COR-L47 (cell line): Measurements from ENCODE around the gene OLFM1.
"Not testable (repeated sequence)": the region's sequence is repeated elsewhere in the genome, so short reads cannot be mapped to it uniquely, and the experiment has no call there.

Experiments used
- DNase-seq: peaks from one replicate; lab custom pipeline; 2025; lab: John Stamatoyannopoulos, UW

Gene OLFM1

GRCh38 chr9:135060461-135061116 is 26.9 kb upstream of the OLFM1 start:
- no peak for DNase-seq

GRCh38 chr9:135061441-135061840 is 26.0 kb upstream of the OLFM1 start:
- DNase-seq, result no peak

GRCh38 chr9:135062254-135062653 is 25.2 kb upstream of the OLFM1 start:
- DNase-seq, result no peak

GRCh38 chr9:135063466-135063865 is 24.0 kb upstream of the OLFM1 start:
- DNase-seq, result not testable (repeated sequence)

GRCh38 chr9:135063888-135064287 is 23.6 kb upstream of the OLFM1 start:
- not testable (repeated sequence) for DNase-seq

GRCh38 chr9:135065151-135065550 is 22.3 kb upstream of the OLFM1 start:
- no peak for DNase-seq

- no peak for DNase-seq
Measured at GRCh38 chr9:135065804-135066203, 21.7 kb upstream of the OLFM1 start.

- DNase-seq, result no peak
Measured at GRCh38 chr9:135066291-135066690, 21.2 kb upstream of the OLFM1 start.

GRCh38 chr9:135067096-135067710 is 20.3 kb upstream of the OLFM1 start:
- no peak for DNase-seq

- DNase-seq, result no peak
Measured at GRCh38 chr9:135068776-135069415, 18.6 kb upstream of the OLFM1 start.

GRCh38 chr9:135069558-135070197 is 17.8 kb upstream of the OLFM1 start:
- DNase-seq, result no peak

GRCh38 chr9:135070198-135070951 is 17.1 kb upstream of the OLFM1 start:
- DNase-seq, result peak; percentile 6

- no peak for DNase-seq
Measured at GRCh38 chr9:135070964-135071735, 16.3 kb upstream of the OLFM1 start.

GRCh38 chr9:135073081-135073740 is 14.3 kb upstream of the OLFM1 start:
- DNase-seq, result no peak

GRCh38 chr9:135073741-135074305 is 13.6 kb upstream of the OLFM1 start:
- no peak for DNase-seq

- no peak for DNase-seq
Measured at GRCh38 chr9:135074354-135075233, 12.9 kb upstream of the OLFM1 start.

- no peak for DNase-seq
Measured at GRCh38 chr9:135075234-135076142, 12.0 kb upstream of the OLFM1 start.

- DNase-seq, result no peak
Measured at GRCh38 chr9:135076143-135076875, 11.2 kb upstream of the OLFM1 start.
